ENCODE measurements around the gene SYT14.
"Not testable (repeated sequence)": the region's sequence is repeated elsewhere in the genome, so short reads cannot be mapped to it uniquely, and the experiment has no call there.

The SYT14 gene

GRCh38 chr1:210174133-210174532 lies 236.1 kb downstream of the SYT14 start:
- Histone ChIP-seq H3K4me3 (ENCODE audit: low read length) (no peak overlapping the region), H3K36me3 (ENCODE audit: insufficient read depth, low read length) (no peaks in the 10 kb centered on the region), H3K9ac (ENCODE audit: low read depth, low read length) (no peak overlapping the region), H3K9me3 (replicated peaks; ENCODE audit: low read length) (no peaks in the 10 kb centered on the region), H3K4me1 (ENCODE audit: control insufficient read depth, insufficient read depth, low read length) (no peaks in the 10 kb centered on the region), H3K4me2 (ENCODE audit: low read length) (no peak overlapping the region), H3K27me3 (ENCODE audit: control insufficient read depth, insufficient read depth, low read length) (no peaks in the 10 kb centered on the region)

GRCh38 chr1:210185063-210185462 lies 247.0 kb downstream of the SYT14 start:
- Histone ChIP-seq H3K9ac (ENCODE audit: low read depth, low read length) (no peak overlapping the region), H3K4me3 (ENCODE audit: low read length) (no peak overlapping the region), H3K27me3 (ENCODE audit: control insufficient read depth, insufficient read depth, low read length) (no peaks in the 10 kb centered on the region), H3K9me3 (replicated peaks; ENCODE audit: low read length) (no peaks in the 10 kb centered on the region), H3K4me1 (ENCODE audit: control insufficient read depth, insufficient read depth, low read length) (peaks cover 14% of the 10 kb centered on the region), H3K36me3 (ENCODE audit: insufficient read depth, low read length) (no peaks in the 10 kb centered on the region), H3K4me2 (ENCODE audit: low read length) (no peak overlapping the region)

- not testable (repeated sequence) for H3K9me3 ChIP-seq (replicated peaks; ENCODE audit: low read length); H3K9ac ChIP-seq (ENCODE audit: low read depth, low read length); H3K27me3 ChIP-seq (ENCODE audit: control insufficient read depth, insufficient read depth, low read length); H3K36me3 ChIP-seq (ENCODE audit: insufficient read depth, low read length)
- Histone ChIP-seq H3K4me2 (ENCODE audit: low read length) (peak overlapping the region; percentile 73), H3K4me1 (ENCODE audit: control insufficient read depth, insufficient read depth, low read length) (peaks cover 14% of the 10 kb centered on the region), H3K4me3 (ENCODE audit: low read length) (peak overlapping the region; percentile 10)
Observed at GRCh38 chr1:210187849-210188606, 250.0 kb downstream of the SYT14 start.

DNA sequence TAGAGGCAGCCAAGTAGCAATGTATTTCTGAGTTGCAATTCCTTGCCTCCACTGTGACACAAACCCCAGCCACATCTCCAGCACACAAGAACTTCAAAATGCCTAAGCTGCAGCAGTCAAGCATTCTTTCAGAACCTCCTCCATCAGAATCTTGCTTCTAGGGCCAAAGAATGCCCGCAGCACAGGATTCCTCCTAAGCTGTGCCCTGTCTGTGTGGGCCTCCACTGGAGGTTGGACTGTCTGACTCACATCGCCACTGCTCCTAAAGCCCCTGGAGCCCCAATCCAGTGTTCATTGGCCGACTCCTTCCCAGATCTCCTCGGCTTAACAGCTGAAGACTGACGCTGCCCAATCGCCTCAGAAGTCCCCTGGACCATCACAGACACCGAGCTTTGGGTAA lies 251.4 kb downstream of the SYT14 start:
- Histone ChIP-seq H3K9me3 (replicated peaks; ENCODE audit: low read length) (no peaks in the 10 kb centered on the region), H3K4me2 (ENCODE audit: low read length) (no peak overlapping the region), H3K27me3 (ENCODE audit: control insufficient read depth, insufficient read depth, low read length) (no peaks in the 10 kb centered on the region), H3K9ac (ENCODE audit: low read depth, low read length) (no peak overlapping the region), H3K36me3 (ENCODE audit: insufficient read depth, low read length) (no peaks in the 10 kb centered on the region), H3K4me3 (ENCODE audit: low read length) (no peak overlapping the region), H3K4me1 (ENCODE audit: control insufficient read depth, insufficient read depth, low read length) (peaks cover 14% of the 10 kb centered on the region)

DNA sequence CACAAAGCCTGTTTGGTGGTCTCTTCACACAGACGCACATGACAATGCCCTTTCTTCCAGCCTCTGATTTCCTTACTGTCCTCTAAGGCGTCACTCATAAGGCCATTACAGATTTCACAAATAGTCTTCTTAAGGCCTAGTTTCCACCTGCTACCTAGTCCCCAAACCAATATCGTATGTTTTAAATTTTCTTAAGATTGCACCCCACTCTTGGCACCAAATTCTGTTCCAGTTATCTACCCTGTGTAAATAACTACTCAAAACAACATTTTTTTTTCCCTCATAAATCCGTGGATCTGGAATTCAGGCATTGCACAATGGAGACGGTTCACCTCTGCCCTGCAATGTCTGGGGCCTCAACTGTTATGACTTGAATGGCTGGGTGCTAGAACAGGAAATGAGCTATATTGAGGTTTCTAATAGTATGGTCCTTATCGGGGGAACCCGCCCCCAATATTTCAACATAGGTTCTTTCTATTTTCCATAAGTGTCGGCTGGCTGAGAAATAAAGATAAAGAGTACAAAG lies 257.7 kb downstream of the SYT14 start:
- Histone ChIP-seq H3K36me3 (ENCODE audit: insufficient read depth, low read length) (no peaks in the 10 kb centered on the region), H3K9ac (ENCODE audit: low read depth, low read length) (no peak overlapping the region), H3K4me3 (ENCODE audit: low read length) (no peak overlapping the region), H3K4me2 (ENCODE audit: low read length) (no peak overlapping the region), H3K4me1 (ENCODE audit: control insufficient read depth, insufficient read depth, low read length) (no peaks in the 10 kb centered on the region), H3K9me3 (replicated peaks; ENCODE audit: low read length) (no peaks in the 10 kb centered on the region), H3K27me3 (ENCODE audit: control insufficient read depth, insufficient read depth, low read length) (no peaks in the 10 kb centered on the region)

DNA sequence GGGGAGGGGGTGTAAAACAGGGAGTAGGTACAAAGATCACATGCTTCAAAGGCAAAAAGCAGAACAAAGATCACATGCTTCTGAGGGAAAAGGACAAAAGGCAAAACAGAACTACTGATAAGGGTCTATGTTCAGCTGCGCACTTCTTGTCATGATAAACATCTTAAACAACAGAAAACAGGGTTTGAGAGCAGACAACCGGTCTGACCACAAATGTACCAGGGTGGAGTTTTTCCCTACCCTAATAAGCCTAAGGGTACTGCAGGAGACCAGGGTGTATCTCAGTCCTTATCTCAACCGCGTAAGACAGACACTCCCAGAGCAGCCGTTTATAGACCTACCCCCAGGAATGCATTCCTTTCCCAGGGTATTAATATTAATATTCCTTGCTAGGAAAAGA lies 258.2 kb downstream of the SYT14 start:
- H3K4me3 ChIP-seq (ENCODE audit: low read length); H3K27me3 ChIP-seq (ENCODE audit: control insufficient read depth, insufficient read depth, low read length); H3K36me3 ChIP-seq (ENCODE audit: insufficient read depth, low read length); H3K4me1 ChIP-seq (ENCODE audit: control insufficient read depth, insufficient read depth, low read length); H3K4me2 ChIP-seq (ENCODE audit: low read length); H3K9ac ChIP-seq (ENCODE audit: low read depth, low read length); H3K9me3 ChIP-seq (replicated peaks; ENCODE audit: low read length): not testable (repeated sequence)

DNA sequence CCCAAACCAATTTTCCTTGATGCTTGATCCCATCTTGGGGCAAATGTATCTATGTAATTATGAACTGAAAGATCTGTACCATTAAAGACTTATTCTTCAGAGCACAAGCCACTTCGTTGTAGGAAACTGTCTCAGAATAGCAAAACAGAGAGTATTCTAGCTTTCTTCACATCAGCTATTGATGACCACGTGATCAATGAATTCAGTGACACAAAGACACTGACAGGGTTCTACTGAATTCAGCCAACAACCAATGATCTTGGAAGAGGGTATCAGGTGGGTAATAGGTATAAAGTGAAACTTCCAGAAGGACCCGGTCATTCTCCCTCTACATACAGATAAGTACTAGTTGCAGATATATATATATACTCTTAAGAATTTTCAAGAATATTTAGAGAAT lies 260.8 kb downstream of the SYT14 start:
- Histone ChIP-seq H3K27me3 (ENCODE audit: control insufficient read depth, insufficient read depth, low read length) (no peaks in the 10 kb centered on the region), H3K36me3 (ENCODE audit: insufficient read depth, low read length) (no peaks in the 10 kb centered on the region), H3K9ac (ENCODE audit: low read depth, low read length) (no peak overlapping the region), H3K4me2 (ENCODE audit: low read length) (no peak overlapping the region), H3K9me3 (replicated peaks; ENCODE audit: low read length) (no peaks in the 10 kb centered on the region), H3K4me3 (ENCODE audit: low read length) (no peak overlapping the region), H3K4me1 (ENCODE audit: control insufficient read depth, insufficient read depth, low read length) (peaks cover 9% of the 10 kb centered on the region)

DNA sequence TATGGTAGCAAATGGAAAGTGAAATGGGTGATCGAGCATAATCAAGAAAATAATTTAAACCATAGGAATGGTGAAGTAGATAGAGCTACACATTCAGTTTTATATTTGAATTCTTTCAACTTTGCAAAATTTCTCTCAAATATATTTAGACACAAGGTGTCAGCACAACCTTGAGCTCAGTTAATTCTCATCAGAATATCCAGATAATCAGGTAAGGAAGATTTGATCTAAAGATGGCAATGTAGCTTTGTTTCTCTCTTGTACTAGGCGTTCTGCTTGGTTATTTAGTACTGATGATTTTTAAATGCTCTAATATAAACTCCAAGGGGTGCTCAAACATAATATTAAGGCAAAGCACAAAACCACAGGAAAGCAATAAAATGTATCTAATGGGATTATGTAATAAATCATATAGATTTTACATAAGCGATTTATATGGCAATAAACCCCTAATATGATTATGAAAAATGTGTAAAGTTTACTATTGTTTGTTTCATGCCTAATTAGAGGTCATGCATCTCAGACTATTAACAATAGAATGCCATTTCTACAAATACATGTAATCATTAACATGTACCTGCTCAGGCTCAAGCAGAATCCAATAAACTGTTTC lies 262.2 kb downstream of the SYT14 start:
- Histone ChIP-seq H3K27me3 (ENCODE audit: control insufficient read depth, insufficient read depth, low read length) (no peaks in the 10 kb centered on the region), H3K4me3 (ENCODE audit: low read length) (no peak overlapping the region), H3K9ac (ENCODE audit: low read depth, low read length) (no peak overlapping the region), H3K36me3 (ENCODE audit: insufficient read depth, low read length) (no peaks in the 10 kb centered on the region), H3K9me3 (replicated peaks; ENCODE audit: low read length) (no peaks in the 10 kb centered on the region), H3K4me1 (ENCODE audit: control insufficient read depth, insufficient read depth, low read length) (peaks cover 9% of the 10 kb centered on the region), H3K4me2 (ENCODE audit: low read length) (no peak overlapping the region)

- no peak overlapping the region for H3K9ac ChIP-seq (ENCODE audit: low read depth, low read length)
Observed at GRCh38 chr1:210201681-210202080, 263.7 kb downstream of the SYT14 start.

DNA sequence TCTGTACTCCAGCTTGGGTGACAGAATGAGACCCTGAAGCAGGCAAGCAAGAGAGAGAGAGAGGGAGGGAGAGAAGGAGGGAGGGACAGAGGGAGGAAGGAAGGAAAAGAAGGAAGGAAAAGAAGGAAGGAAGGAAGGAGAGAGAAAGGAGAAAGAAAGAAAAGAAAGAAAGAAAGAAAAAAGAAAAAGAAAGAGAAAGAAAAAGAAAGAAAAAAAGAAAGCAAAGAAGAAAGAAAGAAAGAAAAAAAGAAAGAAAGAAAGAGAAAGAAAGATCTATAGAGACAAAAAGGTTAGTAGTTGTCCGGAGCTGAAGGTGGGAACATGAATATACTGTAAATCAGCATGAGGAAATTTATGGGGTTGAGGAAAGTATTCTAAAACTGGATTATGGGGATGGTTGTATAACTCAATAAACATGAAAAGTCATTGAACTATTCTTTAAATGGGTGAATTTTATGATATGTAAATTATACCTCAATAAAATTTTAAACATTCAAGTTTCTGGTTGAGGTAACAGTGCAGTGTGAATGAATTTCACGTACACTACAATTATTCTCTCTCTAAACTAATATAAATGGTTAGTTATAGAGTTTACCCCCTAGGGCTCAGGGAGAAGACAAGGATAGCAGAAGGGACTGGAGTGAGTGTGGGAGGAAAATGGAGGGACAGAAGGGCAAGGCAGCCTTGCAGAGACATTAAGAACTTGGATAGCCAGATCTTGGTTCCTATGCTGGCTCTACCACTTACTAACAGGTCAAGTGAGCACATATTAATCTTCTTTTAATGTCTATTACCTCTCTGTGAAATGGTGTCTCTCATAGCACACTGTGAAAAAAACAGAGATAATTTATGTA lies 269.8 kb downstream of the SYT14 start:
- no peaks in the 10 kb centered on the region for H3K36me3 ChIP-seq (ENCODE audit: insufficient read depth, low read length)
- H3K4me2 ChIP-seq (ENCODE audit: low read length), result no peak overlapping the region
- no peaks in the 10 kb centered on the region for H3K27me3 ChIP-seq (ENCODE audit: control insufficient read depth, insufficient read depth, low read length)
- no peak overlapping the region for H3K9ac ChIP-seq (ENCODE audit: low read depth, low read length)
- H3K9me3 ChIP-seq (replicated peaks; ENCODE audit: low read length), result no peaks in the 10 kb centered on the region
- no peaks in the 10 kb centered on the region for H3K4me1 ChIP-seq (ENCODE audit: control insufficient read depth, insufficient read depth, low read length)
- no peak overlapping the region for H3K4me3 ChIP-seq (ENCODE audit: low read length)

More at GRCh38 chr1:210201681-210202080, 263.7 kb downstream of the SYT14 start:
- Histone ChIP-seq H3K4me2 (ENCODE audit: low read length) (no peak overlapping the region), H3K9me3 (replicated peaks; ENCODE audit: low read length) (no peaks in the 10 kb centered on the region), H3K4me1 (ENCODE audit: control insufficient read depth, insufficient read depth, low read length) (peaks cover 9% of the 10 kb centered on the region), H3K27me3 (ENCODE audit: control insufficient read depth, insufficient read depth, low read length) (no peaks in the 10 kb centered on the region), H3K36me3 (ENCODE audit: insufficient read depth, low read length) (no peaks in the 10 kb centered on the region), H3K4me3 (ENCODE audit: low read length) (no peak overlapping the region)

DNA sequence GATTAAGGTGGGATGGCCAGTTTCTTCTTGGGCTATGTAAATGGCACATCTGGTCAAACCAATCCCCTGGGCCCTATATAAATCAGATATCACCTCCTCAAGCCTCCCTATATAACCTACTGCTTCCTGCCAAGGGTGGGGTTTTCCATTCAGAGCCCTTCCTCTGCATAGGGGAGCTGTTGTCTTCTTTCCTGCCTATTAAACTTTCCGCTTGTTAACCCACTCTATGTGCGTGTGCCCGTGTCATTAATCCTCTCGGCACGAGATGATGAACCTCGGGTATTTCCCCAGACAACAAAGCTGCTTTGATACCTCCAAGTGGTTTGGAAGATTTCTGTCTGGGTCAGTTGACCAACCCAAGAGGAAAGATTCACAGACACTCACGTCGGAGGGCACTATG lies 275.3 kb downstream of the SYT14 start:
- Histone ChIP-seq H3K27me3 (ENCODE audit: control insufficient read depth, insufficient read depth, low read length) (no peaks in the 10 kb centered on the region), H3K4me1 (ENCODE audit: control insufficient read depth, insufficient read depth, low read length) (no peaks in the 10 kb centered on the region), H3K36me3 (ENCODE audit: insufficient read depth, low read length) (no peaks in the 10 kb centered on the region), H3K9ac (ENCODE audit: low read depth, low read length) (no peak overlapping the region), H3K4me2 (ENCODE audit: low read length) (no peak overlapping the region), H3K4me3 (ENCODE audit: low read length) (no peak overlapping the region), H3K9me3 (replicated peaks; ENCODE audit: low read length) (no peaks in the 10 kb centered on the region)
